OCI-LY7 (cell line): ENCODE data around the gene AMOTL1.

Source experiments
- EZH2phosphoT487 ChIP-seq: fragments of 200-600 bp; sonication (generic); IDR thresholded peaks from 2 replicates; pipeline ENCODE4 v1.6.1; 2018; ENCODE audit warnings: low read depth, borderline replicate concordance, mild to moderate bottlenecking, mixed run types, antibody characterized with exemption, low read length, moderate library complexity, mixed read lengths
- TF ChIP-seq, protein P1 (sequence below): fragments of 200-600 bp; sonication (generic); conservative IDR thresholded peaks from 2 replicates; pipeline ENCODE4 v1.5.1; 2014; ENCODE audit warnings: mild to moderate bottlenecking, antibody characterized with exemption, low read length, moderate library complexity, mixed read lengths

DNA sequence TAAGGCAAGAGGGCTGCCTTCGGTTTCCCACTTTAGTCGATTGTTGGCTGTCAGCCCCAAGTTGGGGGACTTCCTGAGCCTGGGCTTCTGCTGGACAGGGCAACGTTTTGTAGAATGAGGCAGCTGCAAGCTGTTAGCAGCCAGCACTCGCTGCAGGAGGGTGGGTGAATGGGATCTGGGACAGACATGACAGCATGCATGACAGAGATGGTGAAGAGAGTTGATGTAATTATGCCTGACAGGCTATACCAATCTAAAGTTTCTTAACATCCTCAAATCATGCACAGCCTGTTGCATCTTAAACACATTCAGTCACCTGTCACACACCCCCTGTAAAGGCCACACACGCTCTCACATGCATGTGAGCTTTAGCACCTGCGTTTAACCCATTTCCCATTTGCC, 156.0 kb downstream of the AMOTL1 start:
- TF ChIP-seq, protein P1, sequence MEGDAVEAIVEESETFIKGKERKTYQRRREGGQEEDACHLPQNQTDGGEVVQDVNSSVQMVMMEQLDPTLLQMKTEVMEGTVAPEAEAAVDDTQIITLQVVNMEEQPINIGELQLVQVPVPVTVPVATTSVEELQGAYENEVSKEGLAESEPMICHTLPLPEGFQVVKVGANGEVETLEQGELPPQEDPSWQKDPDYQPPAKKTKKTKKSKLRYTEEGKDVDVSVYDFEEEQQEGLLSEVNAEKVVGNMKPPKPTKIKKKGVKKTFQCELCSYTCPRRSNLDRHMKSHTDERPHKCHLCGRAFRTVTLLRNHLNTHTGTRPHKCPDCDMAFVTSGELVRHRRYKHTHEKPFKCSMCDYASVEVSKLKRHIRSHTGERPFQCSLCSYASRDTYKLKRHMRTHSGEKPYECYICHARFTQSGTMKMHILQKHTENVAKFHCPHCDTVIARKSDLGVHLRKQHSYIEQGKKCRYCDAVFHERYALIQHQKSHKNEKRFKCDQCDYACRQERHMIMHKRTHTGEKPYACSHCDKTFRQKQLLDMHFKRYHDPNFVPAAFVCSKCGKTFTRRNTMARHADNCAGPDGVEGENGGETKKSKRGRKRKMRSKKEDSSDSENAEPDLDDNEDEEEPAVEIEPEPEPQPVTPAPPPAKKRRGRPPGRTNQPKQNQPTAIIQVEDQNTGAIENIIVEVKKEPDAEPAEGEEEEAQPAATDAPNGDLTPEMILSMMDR: no peak
- no peak for TF ChIP-seq EZH2phosphoT487
